Measurements from ENCODE around the gene OLFM4. TPM values are rescaled to one million over a fixed set of nuclear protein-coding genes. Genes with fewer than 3 reads are reported as not detected.

Gene OLFM4
- total RNA-seq, 1 experiment from 2014 or later, result 0.12 TPM

- POLR2A ChIA-PET, result no interaction called here
Measured at GRCh38 chr13:53088871-53089270, 60.3 kb downstream of the OLFM4 start.

More at GRCh38 chr13:53088871-53089270, 60.3 kb downstream of the OLFM4 start:
- Histone ChIP-seq H3K4me2 (ENCODE audit: low read length) (no peak overlapping the region), H3K36me3 (ENCODE audit: control insufficient read depth in 1 of 2, insufficient read depth in 2 of 2, low read length in 2 of 2) (no peaks in the 10 kb centered on the region), H4K20me1 (ENCODE audit: insufficient read depth) (no peaks in the 10 kb centered on the region), H3K9ac (ENCODE audit: low read length) (no peak overlapping the region), H3K27ac (ENCODE audit: low read depth, low read length) (no peak overlapping the region), H3K4me3 (replicated peaks in 1 of 2; ENCODE audit: low read depth in 1 of 2, low read length in 2 of 2) (no peak overlapping the region), H3K9me3 (ENCODE audit: control insufficient read depth in 1 of 2, insufficient read depth in 1 of 2, low read depth in 1 of 2, low read length in 2 of 2) (no peaks in the 10 kb centered on the region), H3K27me3 (ENCODE audit: insufficient read depth, low read length) (no peaks in the 10 kb centered on the region), H2AFZ (ENCODE audit: low read depth, low read length, poor library complexity, severe bottlenecking) (no peak overlapping the region), H3K79me2 (ENCODE audit: insufficient read depth, low read length) (no peaks in the 10 kb centered on the region), H3K9me2 (ENCODE audit: insufficient read depth) (no peaks in the 10 kb centered on the region), H3K4me1 (ENCODE audit: control insufficient read depth in 1 of 2, insufficient read depth in 2 of 2, low read length in 2 of 2) (no peaks in the 10 kb centered on the region)
- intact Hi-C loops (cut with micrococcal nuclease), result no loop called here
- ATAC-seq, result no peak
- ChIA-PET CTCF (no interaction called here), RAD21 (ENCODE audit: low non-redundant PET in 1 of 2, low total read pairs in 2 of 2, uncharacterized antibody in 2 of 2, unreplicated experiment in 2 of 2) (no interaction called here)
- no peak for DNase-seq (ENCODE audit: low read depth, low spot score)
- TF ChIP-seq ATF3 (IDR thresholded peaks at IDR 0.05), result no peak
- TF ChIP-seq REST (IDR thresholded peaks at IDR 0.05; ENCODE audit: low read depth), result no peak
- no peak for TF ChIP-seq YY1 (IDR thresholded peaks at IDR 0.05; ENCODE audit: extremely low read depth, insufficient replicate concordance, low read depth, low read length)
- TF ChIP-seq TCF7L2 (IDR thresholded peaks at IDR 0.05; ENCODE audit: borderline replicate concordance, extremely low read depth, insufficient read depth, insufficient read length), result no peak
- TF ChIP-seq ZFX (IDR thresholded peaks at IDR 0.05), result no peak
- no peak for TF ChIP-seq EGR1 (IDR thresholded peaks at IDR 0.05; ENCODE audit: low read depth)
- TF ChIP-seq JUND (IDR thresholded peaks at IDR 0.05), result no peak
- no peak for TF ChIP-seq POLR2AphosphoS5 (IDR thresholded peaks at IDR 0.05; ENCODE audit: low read depth, low read length)
- no peak for TF ChIP-seq RAD21 (IDR thresholded peaks at IDR 0.05; ENCODE audit: low read depth)
- TF ChIP-seq MAX (IDR thresholded peaks at IDR 0.05), result no peak
- TF ChIP-seq SIN3A (IDR thresholded peaks at IDR 0.05; ENCODE audit: low read depth), result no peak
- no peak for TF ChIP-seq ZBTB33 (IDR thresholded peaks at IDR 0.05; ENCODE audit: extremely low read depth, insufficient replicate concordance, low read length)
- no peak for TF ChIP-seq CTCF (IDR thresholded peaks at IDR 0.05 in 2 of 3, conservative IDR thresholded peaks at IDR 0.05 in 1 of 3; ENCODE audit: borderline replicate concordance in 1 of 3, insufficient read depth in 1 of 3, low read depth in 2 of 3, low read length in 2 of 3)
- no TSS peak for BruUV-seq (replicated peaks)

Measured in HCT116 (cell line).